Measurements from ENCODE around the gene AHDC1.

AHDC1 gene

DNA sequence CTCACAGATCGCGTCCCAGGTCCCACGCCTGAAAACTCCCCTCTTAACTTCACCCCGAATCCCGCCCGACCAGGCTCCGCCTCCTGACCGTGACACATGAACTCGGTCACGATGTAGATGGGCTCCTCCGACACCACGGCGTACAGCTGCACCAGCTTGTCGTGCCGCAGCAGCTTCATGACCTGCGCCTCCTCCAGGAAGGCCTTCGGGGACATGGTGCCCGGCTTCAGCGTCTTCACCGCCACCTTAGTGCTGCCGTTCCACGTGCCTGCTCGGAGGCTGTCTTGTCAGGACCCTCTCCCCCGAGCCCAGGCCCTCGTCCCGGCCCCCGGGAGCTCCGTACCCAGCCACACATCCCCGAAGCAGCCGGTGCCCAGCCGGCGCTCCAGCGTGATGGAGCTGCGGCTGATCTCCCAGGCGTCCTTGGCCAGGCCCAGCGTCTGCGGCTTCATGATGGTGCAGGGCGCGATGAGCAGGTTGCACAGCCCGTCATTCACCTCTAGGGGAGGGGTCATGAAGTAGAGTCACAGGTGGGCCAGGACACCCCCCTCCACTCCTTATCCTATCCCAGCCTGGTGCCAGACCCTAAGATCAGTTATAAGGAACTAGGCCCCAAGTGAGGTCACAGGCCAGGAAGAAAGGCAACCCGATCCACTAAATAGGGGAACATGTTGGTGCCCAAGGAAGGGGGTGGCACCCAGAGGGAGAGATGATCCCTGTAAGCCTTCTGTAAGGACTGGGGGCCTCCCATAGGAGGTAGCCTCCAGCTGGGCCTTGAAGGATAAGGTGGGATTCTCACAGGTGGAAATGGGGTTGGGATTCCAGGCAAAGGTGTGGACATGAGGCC lies 11.6 kb upstream of the AHDC1 start:
- DNase-seq: no peak

DNA sequence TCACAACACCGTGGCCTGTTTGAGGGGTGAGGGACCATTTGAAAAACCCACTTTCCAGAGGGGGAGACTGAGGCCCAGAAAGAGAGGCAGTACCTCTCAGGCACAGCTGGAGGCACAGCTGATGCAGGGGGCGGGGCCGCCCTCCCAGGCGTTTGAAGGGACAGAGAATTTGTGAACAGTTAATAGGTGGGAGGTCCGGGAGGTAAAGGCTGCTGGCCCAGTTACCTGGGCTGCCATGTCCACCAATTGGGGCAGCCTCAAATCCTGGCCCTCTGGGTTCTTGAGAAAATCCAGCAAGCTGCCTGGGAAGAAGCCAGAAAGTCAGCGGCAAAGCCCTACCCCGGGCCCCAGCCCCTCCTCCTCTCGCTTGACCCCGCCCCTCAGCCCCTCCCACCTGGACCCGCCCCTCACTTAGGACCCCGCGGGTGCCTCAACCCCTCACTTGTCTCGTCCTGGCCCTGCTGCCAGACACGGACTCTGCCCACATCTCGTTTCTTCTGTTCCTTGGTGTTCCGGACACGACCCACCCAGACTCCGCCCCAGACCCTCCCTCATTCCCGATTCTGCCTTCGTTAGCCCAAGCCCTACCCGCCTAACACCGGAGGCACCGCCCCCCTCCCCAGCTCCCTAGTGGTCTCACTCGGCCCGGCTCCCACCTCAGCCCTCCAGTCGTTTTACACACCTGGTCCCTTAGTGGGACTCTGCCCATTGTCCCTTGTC lies 10.8 kb upstream of the AHDC1 start:
- no peak for DNase-seq

DNA sequence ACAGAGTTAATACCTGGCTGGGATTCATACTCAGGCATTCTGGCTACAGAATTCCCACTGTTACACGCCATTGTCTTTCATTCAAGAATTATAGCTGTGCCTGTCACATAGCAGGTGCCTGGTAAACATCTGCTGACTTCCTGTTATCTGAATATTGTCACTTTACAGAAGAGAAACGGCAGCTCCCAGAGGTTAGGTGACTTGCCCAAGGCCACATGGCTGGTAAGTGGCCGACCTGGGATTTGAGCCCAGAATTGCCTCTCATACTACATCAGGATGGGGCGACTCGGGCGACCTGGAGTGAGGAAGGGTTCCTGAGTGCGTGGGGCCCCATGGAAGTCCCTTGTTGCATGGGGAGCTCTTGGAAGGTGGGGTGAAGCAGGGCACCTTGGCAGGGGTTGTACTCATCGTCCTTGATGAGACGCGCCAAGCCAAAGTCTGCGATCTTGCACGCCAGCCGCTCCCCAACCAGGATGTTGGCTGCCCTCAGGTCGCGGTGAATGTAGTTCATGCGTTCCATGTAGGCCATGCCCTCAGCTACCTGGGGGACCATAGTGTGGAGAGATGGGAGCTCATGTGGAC lies 10.2 kb upstream of the AHDC1 start:
- no peak for DNase-seq

DNA sequence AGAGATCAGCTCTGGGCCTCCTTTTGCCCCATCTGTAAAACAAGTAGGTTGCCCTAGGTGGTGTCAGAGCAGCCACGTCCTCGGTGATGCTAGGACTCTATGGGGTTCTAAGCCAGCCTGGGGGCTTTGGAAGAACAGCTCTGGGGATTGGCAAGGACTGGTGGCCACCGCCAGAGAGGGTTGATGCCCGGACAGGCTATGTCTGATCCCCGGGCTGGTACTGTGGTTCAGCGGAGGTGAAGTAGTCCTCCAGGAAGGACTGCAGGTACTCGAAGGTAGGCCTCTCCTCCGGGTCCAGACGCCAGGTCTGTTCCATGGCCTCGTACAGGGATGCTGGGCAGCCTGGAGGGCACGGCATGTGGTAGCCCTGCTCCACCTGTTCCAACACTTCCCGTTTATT lies 8.8 kb upstream of the AHDC1 start:
- no peak for DNase-seq

DNA sequence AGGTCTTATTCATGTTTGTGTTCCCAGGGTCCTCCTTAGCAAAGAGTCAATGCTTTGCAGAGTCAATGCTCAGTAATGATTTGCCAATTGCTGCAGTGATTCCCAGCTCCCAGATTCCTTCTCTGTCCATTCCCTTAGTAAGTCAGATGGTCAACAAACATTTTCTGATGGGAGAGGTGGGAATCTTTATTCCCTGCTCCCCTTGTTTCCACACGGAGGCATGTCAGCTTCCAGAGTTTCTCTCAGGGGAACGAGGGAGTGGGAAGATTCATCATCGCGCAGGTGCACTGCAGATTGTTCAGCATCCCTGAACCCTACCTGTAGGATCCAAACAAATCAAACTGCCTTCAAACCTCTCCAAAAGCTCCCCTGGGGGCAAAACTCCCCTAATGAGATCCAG lies 7.5 kb upstream of the AHDC1 start:
- no peak for DNase-seq

DNA sequence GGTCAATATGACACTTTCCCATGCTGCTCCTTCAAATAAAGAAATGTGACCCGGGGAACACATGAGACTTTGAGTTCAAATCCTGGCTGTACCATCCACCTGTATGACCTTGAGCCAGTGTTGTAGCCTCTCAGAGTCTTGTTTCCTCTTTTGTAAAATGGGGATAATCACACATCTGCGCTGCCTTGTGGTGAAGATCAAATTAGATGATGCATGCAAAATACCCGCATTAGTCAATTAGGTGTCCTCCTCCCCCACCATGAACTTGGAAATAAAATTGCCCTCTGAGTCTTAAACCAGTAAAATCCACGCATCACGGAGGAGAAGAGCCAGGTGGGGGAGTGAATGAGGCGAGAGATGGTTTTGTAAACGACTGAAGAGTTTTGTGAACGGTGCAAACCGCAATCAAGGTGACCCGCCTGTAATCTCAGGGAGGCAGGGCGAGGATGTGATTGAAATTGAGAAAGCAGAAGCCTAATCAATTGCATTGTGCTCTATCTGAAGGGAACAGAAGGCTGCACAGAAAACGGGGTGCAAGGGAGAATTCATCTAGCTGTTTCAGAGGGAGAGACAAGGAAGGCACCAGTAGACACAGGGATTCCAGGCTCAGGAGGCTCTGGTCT lies 5.8 kb upstream of the AHDC1 start:
- DNase-seq: no peak

DNA sequence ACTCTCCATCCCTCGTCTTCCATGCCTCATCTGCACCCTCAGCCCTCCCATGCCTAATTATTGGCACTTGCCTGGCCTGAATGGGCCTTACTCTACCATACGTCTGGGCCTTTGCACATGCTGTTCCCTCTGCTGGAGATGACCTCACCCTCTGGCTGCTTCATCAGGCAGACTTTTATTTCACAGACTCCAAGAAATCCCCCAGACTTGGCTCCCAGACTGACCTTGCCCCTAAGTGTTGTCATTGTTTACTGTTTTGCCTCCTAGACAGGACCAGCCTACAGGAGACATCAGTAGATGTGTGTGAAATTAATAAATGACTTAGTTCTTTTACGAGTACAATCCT lies 5.2 kb upstream of the AHDC1 start:
- no peak for DNase-seq

DNA sequence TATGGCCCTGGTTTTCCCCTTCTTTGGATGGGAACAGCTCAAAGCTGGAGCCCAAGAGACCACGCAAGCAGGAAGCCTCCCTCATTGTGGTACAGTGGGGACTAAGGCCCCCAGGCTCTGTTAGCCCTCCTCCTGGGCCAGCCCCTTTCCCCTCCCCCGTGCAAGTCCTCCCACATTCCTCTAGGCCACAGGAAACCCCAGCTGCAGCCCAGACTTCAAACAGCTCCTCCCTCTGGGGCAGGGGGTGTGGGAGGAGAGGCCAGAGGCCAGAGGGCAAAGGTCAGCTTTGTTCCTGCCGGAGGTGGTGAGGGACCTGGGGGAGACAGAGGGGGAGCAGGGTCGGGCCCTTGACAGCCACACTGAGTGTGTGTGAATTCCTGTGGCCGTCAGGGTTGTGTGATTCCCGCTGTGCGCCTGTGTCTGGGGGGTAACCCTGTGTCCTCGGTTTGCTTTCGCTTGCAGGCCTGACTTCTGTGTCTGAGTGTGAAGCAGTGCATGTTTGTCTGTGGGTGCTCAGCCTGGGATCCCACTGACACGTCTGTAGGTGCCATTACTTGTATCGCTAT lies 3.4 kb upstream of the AHDC1 start:
- DNase-seq: no peak

DNA sequence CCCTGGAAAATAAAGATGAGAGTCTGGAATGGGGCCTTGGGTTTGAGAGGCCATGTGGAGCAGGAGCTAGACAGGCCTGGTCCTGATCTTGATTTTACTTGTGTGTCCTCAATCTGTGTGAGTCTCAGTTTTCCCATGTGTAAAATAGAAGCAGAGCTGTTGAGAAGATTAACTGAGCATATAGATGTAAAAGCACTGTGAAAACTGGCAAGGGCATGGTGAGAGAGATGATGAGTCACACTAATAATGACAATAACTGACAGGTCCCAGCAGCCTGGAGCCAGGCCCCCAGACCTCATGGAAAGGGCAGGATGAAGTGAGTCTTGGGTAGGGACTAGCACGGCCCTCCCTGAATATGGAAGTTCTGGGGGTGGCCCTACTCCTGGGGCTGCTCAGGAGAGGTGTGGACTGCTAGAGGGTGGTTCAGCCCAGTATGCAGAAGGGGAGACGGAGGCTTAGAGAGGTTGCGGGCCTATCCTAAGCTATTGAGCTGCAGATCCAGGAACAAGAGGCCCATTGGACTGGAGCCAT lies 2.8 kb upstream of the AHDC1 start:
- DNase-seq: no peak

DNA sequence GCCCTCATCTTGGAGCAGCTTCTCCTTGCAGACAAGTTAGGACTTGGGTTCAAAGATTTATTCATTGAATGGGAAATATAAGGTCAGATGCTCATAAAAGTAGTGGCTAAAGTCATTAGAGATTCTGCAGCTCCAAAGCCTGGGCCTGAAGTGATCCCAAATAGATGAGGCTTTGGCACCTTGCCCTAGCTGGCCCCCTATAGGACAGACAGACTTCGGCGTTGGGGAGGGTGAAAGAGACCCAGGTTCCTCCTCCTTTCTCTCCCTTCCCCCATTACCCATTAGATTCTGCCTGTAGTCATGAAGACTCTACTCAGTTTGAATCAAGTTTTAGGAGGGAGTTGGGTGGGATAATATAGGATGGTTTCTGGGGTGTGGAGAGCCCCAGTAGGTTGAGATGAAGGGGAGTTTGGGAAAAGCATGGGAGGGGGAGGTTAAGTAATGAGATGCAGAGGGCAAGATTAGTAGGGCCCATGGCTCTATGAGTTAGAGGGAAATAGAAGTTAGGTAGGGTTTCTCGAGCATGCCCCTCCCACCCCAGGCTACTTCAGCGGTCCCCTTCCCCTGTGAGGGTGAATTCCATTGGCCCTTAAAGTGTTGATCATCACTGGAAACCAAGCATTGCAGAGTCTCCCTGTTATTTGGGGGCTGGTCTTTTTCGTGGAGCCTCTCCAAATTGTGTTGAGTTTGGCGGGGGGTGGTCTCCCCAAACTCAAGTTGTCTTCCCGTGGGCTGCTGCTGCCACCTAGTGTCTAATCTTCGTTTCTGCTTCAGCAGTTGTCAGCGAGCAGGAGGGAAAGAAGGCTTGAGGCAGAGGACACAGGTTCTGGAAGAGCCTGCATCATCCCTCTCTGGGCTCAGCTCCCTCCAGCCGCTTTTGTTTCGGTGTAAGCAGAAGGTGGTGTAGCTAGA lies 2.1 kb upstream of the AHDC1 start:
- peak in 44 of 58 donors; percentile 14 to 73 (median 38) for DNase-seq

DNA sequence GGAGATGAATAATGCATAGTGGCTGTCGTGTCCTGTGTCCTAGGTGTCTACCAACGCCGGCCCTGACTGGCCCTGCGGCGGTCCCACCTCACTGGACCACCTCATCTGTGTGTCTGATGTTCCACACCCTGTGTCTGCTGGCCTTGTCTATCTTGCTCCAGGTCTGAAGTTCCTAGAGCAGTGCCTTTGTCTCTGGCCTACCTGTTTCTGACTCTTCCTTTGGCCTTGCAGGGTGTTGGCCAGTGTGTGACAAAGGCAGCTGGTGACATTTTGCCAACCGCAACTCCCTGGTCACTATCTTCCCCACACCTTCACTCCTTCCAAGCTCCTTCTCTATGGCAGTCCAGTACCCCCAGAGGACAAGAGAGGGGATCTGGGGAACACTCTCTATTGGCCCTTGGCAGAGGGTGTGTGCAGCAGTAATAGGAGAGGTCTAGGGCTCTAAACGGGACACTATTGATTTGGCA lies 1.4 kb upstream of the AHDC1 start:
- DNase-seq: no peak

DNA sequence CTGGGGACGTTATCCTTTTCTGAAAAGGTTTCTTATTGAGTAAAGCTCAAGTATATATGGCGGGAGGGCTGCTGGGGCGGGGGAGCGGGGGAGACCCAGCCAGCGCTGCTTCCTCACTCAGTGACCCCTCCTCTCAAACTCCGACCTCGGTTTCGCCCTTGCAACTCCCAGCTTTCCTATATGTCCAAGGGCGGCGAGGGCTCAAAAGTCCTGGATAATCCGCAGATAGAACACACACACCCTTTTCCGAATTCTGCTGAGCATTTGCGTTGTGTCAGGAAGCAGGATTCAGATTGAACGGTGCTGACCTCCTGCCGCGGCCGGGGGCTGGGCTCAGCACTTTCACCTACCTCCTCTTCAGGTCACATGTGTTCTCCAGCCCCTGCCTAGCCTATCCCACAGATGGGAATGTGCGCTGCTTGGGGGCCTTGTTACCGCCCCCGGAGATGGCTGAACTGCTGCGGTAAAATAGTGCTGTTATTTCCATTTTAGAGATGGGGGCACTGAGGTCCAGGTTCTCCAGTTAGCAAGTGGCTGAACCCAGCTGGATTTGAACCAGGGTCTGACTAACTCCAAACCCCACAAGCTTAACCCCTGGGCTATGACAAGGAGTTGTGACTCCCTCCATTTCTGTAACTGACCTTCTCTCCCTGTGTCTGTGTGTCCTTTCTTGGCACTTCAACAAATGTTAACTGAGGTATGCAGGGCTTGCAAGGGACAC lies 795 bp upstream of the AHDC1 start:
- no peak for DNase-seq

DNA sequence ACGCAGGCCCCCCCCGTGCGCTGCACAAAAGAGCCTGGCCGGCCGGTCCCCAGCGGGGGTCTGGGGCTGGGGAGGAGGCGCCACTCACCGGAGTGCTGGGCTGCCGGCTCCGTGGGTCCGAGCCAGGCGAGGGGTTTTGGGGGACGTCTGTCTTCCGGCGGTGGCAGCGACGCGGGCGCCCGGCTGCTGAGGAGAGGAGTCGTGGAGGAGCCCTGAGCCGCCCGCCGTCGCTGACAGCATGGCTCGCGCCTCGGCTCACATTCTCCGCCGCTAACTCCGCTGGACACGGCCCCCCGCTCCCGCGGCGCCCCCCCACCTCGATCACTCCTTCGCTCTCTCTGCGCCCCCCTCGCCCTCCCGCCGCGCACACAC lies 649 bp downstream of the AHDC1 start:
- peak in 6 of 58 donors; percentile 40 to 62 (median 55) for DNase-seq

DNA sequence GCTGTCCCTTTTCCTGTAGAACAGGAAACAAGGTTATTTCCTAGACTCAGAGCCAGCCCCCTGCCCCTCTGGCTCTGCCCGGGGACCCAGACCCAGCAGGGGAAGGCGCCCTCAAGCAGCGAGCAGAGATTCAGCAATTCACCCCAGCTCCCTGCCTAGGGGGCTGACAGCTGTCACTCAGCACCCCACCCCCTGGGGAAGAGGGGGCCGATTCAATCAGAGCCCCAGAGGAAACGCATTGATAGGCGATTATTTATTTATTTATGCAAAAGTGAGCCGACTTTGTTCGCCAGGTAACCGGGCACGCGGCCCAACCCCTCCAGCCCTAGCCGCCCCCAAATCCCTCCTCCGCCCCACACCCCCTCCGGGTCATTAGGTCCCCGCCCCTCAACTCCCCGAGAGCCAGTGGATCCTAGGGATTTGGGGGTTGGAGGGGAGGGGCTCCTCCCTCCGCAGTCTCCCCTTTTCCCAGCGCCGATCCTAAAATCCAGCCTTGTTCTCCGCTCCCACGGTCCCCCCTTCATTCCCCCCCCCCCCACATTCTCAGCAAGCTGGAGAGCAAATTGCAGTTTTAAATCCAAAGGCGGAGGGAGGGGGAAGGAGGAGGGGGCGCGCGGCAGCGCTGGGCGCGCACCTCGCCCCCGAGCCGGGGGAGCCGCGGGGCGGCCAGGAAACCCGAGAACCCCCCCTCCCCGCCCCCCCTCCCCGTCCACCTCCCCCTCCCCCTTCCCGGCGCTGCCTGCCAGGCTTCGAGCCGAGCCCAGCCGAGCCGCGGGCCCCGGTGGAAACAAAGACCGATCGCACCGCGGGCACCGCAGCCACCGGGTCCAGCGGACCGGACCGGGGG lies 1.3 kb downstream of the AHDC1 start:
- DNase-seq: peak in 34 of 58 donors; percentile 23 to 67 (median 48)

DNA sequence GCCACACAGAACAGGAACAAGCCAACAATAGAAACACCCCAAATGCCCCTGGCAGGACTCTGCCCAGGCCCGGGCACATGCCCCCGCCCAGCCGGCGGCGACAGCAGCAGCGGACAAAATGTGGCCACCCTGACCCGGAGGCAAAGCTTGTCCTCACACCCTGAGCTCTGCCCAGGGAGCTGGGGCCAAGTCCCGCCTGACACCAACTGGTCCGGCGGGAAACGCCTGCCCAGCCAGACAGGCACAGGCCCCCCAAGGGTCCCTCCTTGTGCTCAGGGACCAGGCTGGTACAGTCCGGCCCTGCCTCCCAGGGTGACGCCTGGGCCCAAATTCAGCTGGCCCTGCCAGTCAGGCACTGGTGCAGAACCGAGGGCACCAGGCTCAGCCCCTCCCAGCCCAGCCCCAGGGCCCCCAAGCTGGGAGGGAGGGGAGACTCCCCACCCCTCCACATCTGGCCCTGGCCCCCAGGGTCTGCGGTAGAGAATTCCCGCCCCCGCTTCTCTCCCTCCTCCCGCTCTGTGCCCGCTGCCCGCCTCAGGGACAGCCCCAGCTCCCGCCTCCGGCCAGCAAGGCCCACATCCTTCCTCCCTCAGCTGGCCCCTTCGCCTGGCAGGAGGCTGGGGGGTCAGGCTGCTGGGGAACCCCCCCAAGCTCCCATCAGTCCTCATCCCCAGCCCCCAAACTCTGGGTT lies 2.0 kb downstream of the AHDC1 start:
- peak in 52 of 58 donors; percentile 16 to 85 (median 65) for DNase-seq

DNA sequence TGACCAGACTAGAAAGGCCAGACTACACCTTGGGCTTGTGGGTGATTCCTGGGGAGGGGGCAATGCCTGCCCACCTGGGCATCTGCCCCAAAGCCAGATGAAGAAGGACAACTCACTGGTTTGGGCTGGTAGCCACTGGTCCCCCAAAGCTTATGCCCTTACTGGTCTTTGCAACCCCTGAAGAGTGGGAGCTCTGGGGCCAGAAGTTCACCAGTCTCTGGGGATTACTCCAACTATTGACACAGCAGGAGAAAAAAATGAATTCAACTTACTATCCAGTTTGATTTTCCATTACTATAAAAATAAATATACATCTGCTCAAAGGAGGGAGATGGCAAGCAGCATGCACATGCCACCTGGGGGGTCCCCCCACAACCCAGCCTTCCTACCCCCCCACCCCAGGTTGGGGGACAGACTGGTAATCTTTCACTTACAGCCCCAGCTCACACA lies 2.6 kb downstream of the AHDC1 start:
- no peak for DNase-seq

DNA sequence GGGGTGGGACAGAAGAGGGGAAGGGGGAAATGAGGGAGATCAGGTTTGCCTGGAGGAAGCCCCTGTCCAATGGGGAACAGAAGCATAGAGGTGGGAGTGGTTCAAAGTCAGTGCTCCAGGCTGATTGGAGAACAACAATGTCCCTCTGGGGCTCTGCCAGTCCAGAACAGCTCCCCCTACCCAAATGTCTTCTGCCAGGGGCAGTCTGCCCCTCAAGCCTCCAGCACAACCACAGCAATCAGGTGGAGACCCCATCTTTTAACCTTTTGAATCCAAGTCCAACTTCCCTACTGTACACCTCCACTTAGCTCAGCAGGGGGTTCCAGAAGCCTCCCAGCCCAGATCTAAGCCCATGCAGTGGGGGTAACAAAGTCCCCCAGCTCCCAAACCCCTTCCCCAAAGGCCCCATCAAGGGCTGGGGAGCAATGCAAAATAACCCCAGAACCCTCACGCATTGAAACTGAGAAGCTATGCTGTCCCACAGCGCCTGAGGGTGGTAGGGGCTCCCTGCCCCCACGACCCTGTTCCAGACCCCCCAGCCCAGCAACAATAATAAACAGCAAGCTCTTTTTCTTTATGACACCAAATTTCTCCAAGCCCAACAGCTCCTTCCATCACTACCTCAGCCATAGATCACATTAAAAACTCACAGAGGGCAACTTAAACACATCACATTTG lies 3.3 kb downstream of the AHDC1 start:
- peak in 1 of 58 donors; percentile 16 for DNase-seq
